CD14-positive monocyte (primary cell): ENCODE measurements around the gene PRKACB. TPM values are rescaled to one million over a fixed set of nuclear protein-coding genes. Genes with fewer than 3 reads are reported as not detected.

Experiments
- DNase-seq, 3 donors: peaks; one replicate each; pipeline ENCODE4 v3.0.0-alpha.2; 2011 to 2022
- H2AFZ ChIP-seq: 2 replicates; pipeline ENCODE4 v1.6.0; 2012; ENCODE audit warnings: mild to moderate bottlenecking, low read depth, low read length, inconsistent platforms; ENCODE audit not compliant: insufficient read depth, poor library complexity, severe bottlenecking
- H3K27ac ChIP-seq, 2 donors: 1 replicate in 1 of 2; 2 replicates in 1 of 2; pipeline ENCODE4 v1.5.1; 2012 to 2013; ENCODE audit warnings: low read length in 2 of 2, control low read depth in 1 of 2, inconsistent platforms in 1 of 2, low read depth in 1 of 2, mild to moderate bottlenecking in 1 of 2
- H3K27me3 ChIP-seq, 2 donors: one replicate each; pipeline versions ENCODE4 v1.6.0 to v1.6.1; 2011 to 2013; ENCODE audit warnings: low read length in 2 of 2; ENCODE audit not compliant: control insufficient read depth in 2 of 2, insufficient read depth in 2 of 2
- H3K36me3 ChIP-seq, 2 donors: replicated peaks in 1 of 2; 1 replicate in 1 of 2; 2 replicates in 1 of 2; pipeline versions ENCODE4 v1.5.1 to v1.6.1; 2012 to 2013; ENCODE audit warnings: low read length in 2 of 2, control low read depth in 1 of 2, inconsistent platforms in 1 of 2, mild to moderate bottlenecking in 1 of 2; ENCODE audit not compliant: insufficient read depth in 2 of 2, control insufficient read depth in 1 of 2
- H3K4me1 ChIP-seq, 2 donors: 1 replicate in 1 of 2; 2 replicates in 1 of 2; pipeline versions ENCODE4 v1.5.1 to v1.6.1; 2012 to 2013; ENCODE audit warnings: low read length in 2 of 2, control low read depth in 1 of 2, inconsistent platforms in 1 of 2, mild to moderate bottlenecking in 1 of 2, moderate library complexity in 1 of 2; ENCODE audit not compliant: insufficient read depth in 2 of 2, control insufficient read depth in 1 of 2
- H3K4me2 ChIP-seq: replicated peaks from 2 replicates; pipeline ENCODE3; 2012; ENCODE audit warnings: low read length, moderate library complexity, mild to moderate bottlenecking; ENCODE audit not compliant: poor library complexity, severe bottlenecking; ENCODE audit errors: extremely low read depth
- H3K4me3 ChIP-seq, 3 experiments: fragments of 200-600 bp in 1 of 3; sonication (generic) in 1 of 3; replicated peaks in 1 of 3; 1 replicate in 2 of 3; 2 replicates in 1 of 3; pipeline ENCODE4 v1.5.1; 2011 to 2013; ENCODE audit warnings: low read length in 3 of 3, mild to moderate bottlenecking in 3 of 3, control low read depth in 2 of 3, low read depth in 2 of 3, inconsistent platforms in 1 of 3, moderate library complexity in 1 of 3
- H3K79me2 ChIP-seq: 2 replicates; pipeline ENCODE4 v1.6.0; 2012; ENCODE audit warnings: mild to moderate bottlenecking, control low read depth, inconsistent platforms, low read length, moderate library complexity; ENCODE audit not compliant: insufficient read depth
- H3K9ac ChIP-seq: 2 replicates; pipeline ENCODE4 v1.6.0; 2017; ENCODE audit warnings: low read length, mild to moderate bottlenecking; ENCODE audit not compliant: insufficient read depth, poor library complexity, severe bottlenecking
- H3K9me3 ChIP-seq, 2 donors: replicated peaks in 1 of 2; 1 replicate in 1 of 2; 2 replicates in 1 of 2; pipeline versions ENCODE4 v1.5.1 to v1.6.1; 2012 to 2013; ENCODE audit warnings: low read length in 2 of 2, control low read depth in 1 of 2; ENCODE audit not compliant: control insufficient read depth in 1 of 2, insufficient read depth in 1 of 2
- H4K20me1 ChIP-seq: 2 replicates; pipeline ENCODE4 v1.6.0; 2012; ENCODE audit warnings: mild to moderate bottlenecking, low read length, control low read depth, moderate library complexity; ENCODE audit not compliant: insufficient read depth
- H3K27ac Mint-ChIP-seq, 7 donors: one replicate each; pipeline ENCODE4 v1.8.0; 2020; ENCODE audit warnings: mild to moderate bottlenecking in 7 of 7, mixed read lengths in 7 of 7, moderate library complexity in 6 of 7, inconsistent platforms in 2 of 7
- H3K27me3 Mint-ChIP-seq, 3 donors: one replicate each; pipeline ENCODE4 v1.8.0; 2021 to 2022; ENCODE audit warnings: low read depth in 3 of 3, mild to moderate bottlenecking in 3 of 3, mixed read lengths in 3 of 3, moderate library complexity in 3 of 3, inconsistent platforms in 1 of 3
- H3K36me3 Mint-ChIP-seq, 2 donors: one replicate each; pipeline ENCODE4 v1.8.0; 2020; ENCODE audit warnings: mixed read lengths in 2 of 2, inconsistent platforms in 1 of 2, mild to moderate bottlenecking in 1 of 2
- H3K4me1 Mint-ChIP-seq: one replicate; pipeline ENCODE4 v1.8.0; 2020; ENCODE audit warnings: mild to moderate bottlenecking, mixed read lengths
- H3K4me3 Mint-ChIP-seq, 2 donors: one replicate each; pipeline ENCODE4 v1.8.0; 2020; ENCODE audit warnings: mild to moderate bottlenecking in 2 of 2, mixed read lengths in 2 of 2, moderate library complexity in 1 of 2
- H3K9me3 Mint-ChIP-seq, 7 donors: one replicate each; pipeline ENCODE4 v1.8.0; 2020 to 2022; ENCODE audit warnings: mixed read lengths in 7 of 7, mild to moderate bottlenecking in 6 of 7, moderate library complexity in 6 of 7, inconsistent platforms in 2 of 7
- CTCF ChIP-seq: fragments of 200-600 bp; IDR thresholded peaks from one replicate; pipeline ENCODE4 v1.8.0; 2022; ENCODE audit warnings: antibody characterized with exemption, mild to moderate bottlenecking
- WGBS: methylation state at CpG from one replicate; pipeline ENCODE4 v1.1.5; 2013; ENCODE audit warnings: missing lambda C conversion rate; ENCODE audit not compliant: insufficient coverage; 5-methylcytosine and 5-hydroxymethylcytosine counted together
- intact Hi-C, 2 donors: fragments of 100-400 bp; cut with micrococcal nuclease; formaldehyde crosslinking; loops; one replicate each; pipeline versions ENCODE4 v1.15.0 to v1.15.1; 2023
- polyA plus RNA-seq, 3 donors: library from polyadenylated mRNA; depleted of rRNA in 1 of 3; unstranded in 2 of 3; stranded (reverse) in 1 of 3; fragments of 300-500 nt in 2 of 3; fragments of >200 nt in 1 of 3; fragmentation: Illumina TruSeq in 2 of 3; gene quantifications; 1 replicate in 2 of 3; 2 replicates in 1 of 3; pipeline ENCODE4 v1.2.3, GENCODE V29; 2012 to 2021

Gene PRKACB
- polyA plus RNA-seq, 3 donors, result 2.5 to 14.5 (median 13.8) TPM

- Histone ChIP-seq H3K36me3 (no peaks in the 10 kb centered on the region), H3K9me3 (no peaks in the 10 kb centered on the region), H2AFZ (no peak overlapping the region), H3K4me1 (no peaks in the 10 kb centered on the region), H3K79me2 (no peaks in the 10 kb centered on the region), H3K4me3 (no peak overlapping the region), H3K9ac (no peak overlapping the region), H3K27ac (no peak overlapping the region), H3K27me3 (no peaks in the 10 kb centered on the region), H4K20me1 (no peaks in the 10 kb centered on the region), H3K4me2 (no peak overlapping the region)
- intact Hi-C loops, result no loop called here
- Mint-ChIP-seq H3K27me3 (peaks cover 0 to 5% (median 0%) of the 10 kb centered on the region in 3 donors), H3K27ac (peak overlapping the region in 1 of 7 donors; percentile 13), H3K9me3 (peaks cover 0 to 4% (median 1%) of the 10 kb centered on the region in 7 donors), H3K4me3 (no peak overlapping the region), H3K4me1 (peaks cover 2% of the 10 kb centered on the region), H3K36me3 (no peaks in the 10 kb centered on the region)
- TF ChIP-seq CTCF, result no peak
- no peak for DNase-seq
- WGBS, result 89% methylated on average over 2 of the region's 2 CpGs
These were observed 113.5 kb downstream of the PRKACB start for GRCh38 chr1:84257617-84258016.

- no peaks in the 10 kb centered on the region for H4K20me1 ChIP-seq
- H3K4me3 Mint-ChIP-seq, result no peak overlapping the region
- no peaks in the 10 kb centered on the region for H3K79me2 ChIP-seq
- no peak overlapping the region for H3K4me2 ChIP-seq
- no peaks in the 10 kb centered on the region for H3K36me3 ChIP-seq
- H3K4me1 ChIP-seq, result no peaks in the 10 kb centered on the region
- H3K27me3 ChIP-seq, result no peaks in the 10 kb centered on the region
- H3K27me3 Mint-ChIP-seq, result peaks cover 0 to 3% (median 0%) of the 10 kb centered on the region in 3 donors
- DNase-seq, result no peak
- no peaks in the 10 kb centered on the region for H3K9me3 ChIP-seq
- no peaks in the 10 kb centered on the region for H3K36me3 Mint-ChIP-seq
- no peak for TF ChIP-seq CTCF
- H3K4me3 ChIP-seq, result no peak overlapping the region
- H3K9ac ChIP-seq, result no peak overlapping the region
- WGBS, result 100% methylated on average over 1 of the region's 2 CpGs
- H2AFZ ChIP-seq, result no peak overlapping the region
- H3K27ac ChIP-seq, result no peak overlapping the region
- H3K9me3 Mint-ChIP-seq, result peaks cover 0 to 4% (median 1%) of the 10 kb centered on the region in 7 donors
- no peak overlapping the region for H3K27ac Mint-ChIP-seq
- H3K4me1 Mint-ChIP-seq, result peaks cover 2% of the 10 kb centered on the region
- intact Hi-C loops, result no loop called here
These were observed 115.3 kb downstream of the PRKACB start for GRCh38 chr1:84259376-84259775.
